Activated CD4-positive, alpha-beta T cell treated with anti-CD3 and anti-CD28 coated beads for 4 hours (primary cell): ENCODE data around the gene PPFIA3.
A peak's percentile ranks its signal among the peaks of the same experiment; 100 is the strongest.
"Not testable (repeated sequence)": the region's sequence is repeated elsewhere in the genome, so short reads cannot be mapped to it uniquely, and the experiment has no call there.

Source experiments
- DNase-seq, 2 donors: peaks; one replicate each; pipeline ENCODE4 v3.0.0-alpha.2; 2020

Gene PPFIA3

DNA sequence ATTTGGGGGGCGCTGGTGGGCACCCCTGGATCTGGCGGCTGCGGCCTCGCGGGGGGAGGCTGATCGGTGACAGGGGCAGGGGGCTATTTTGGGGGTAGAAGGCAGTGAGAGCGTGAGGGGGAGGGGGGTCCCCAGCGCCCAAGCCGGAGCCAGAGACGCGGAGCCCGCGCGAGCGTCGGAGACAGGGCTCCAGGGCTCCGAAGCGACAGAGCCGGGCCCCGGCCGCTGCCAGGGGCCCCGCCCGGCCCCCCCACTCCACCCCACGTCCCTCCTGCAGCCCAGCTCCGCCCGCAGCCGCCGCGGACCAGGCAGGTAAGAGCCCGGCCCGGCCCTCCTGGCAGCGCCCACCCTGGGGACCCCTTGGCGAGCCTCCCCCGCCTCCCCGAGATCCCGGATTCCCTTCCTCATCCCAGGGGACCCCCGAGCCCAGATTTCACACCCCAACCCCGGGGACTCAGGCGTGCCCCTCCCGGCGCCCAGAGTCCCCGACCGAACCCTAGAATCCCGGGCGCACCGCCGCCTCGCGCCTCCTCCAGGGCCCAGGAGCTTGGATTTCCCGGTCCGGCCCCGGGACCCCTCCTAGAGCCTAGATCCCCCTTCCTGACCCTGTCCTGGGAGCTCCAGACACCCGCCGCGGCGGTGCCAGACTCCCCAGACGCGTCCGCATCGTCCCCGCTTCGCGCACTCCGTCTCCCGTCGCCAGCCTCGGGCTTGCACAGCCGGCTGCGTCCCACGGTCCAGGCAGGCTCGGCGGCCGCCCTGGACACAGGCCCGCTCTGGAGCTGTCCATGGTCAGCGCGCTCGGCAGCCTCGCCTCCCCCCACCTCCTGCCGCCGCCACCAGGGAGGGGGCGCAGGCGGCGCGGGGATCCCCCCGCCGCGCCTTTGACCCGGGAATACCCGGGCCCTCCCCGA is at the start of gene PPFIA3:
Gene PPFIA3, plus strand, starts transcription at position 134 of the 914 bp plus-strand sequence. CDS start 8,330 bp downstream, outside the sequence.
- DNase-seq: no peak

DNA sequence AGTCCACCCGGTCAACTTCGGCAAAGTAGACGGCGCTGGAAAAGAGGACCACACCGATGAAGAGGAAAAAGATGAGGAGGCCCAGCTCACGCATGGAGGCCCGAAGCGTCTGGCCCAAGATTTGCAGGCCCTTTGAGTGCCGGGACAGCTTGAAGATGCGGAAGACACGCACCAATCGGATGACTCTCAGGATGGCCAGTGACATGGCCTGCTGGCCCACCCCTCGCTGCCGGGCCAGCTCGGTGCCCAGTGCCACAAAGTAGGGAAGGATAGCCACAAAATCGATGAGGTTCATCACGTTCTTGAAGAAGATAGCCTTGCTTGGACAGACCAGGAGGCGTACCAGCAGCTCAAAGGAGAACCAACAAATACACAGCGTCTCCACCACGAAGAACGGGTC is 48.9 kb upstream of the PPFIA3 start:
- no peak for DNase-seq

- DNase-seq: peak; percentile 26 to 33
Observed at GRCh38 chr19:49071860-49072547, 47.3 kb upstream of the PPFIA3 start.

- no peak for DNase-seq
Observed at GRCh38 chr19:49073514-49074378, 45.6 kb upstream of the PPFIA3 start.

DNA sequence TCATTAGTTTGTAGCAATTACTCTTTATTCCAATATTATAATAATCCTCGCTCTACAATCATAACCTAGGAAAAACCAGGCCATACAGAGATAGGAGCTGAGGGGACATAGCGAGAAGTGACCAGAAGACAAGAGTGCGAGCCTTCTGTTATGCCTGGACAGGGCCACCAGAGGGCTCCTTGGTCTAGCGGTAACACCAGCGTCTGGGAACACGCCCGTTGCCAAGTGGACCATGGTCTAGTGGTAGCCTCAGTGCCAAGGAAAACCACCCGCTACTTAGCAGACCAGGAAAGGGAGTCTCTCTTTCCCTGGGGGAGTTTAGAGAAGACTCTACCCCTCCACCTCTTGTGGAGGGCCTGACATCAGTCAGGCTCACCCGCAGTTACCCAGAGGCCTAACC is 44.5 kb upstream of the PPFIA3 start:
- not testable (repeated sequence) for DNase-seq

DNA sequence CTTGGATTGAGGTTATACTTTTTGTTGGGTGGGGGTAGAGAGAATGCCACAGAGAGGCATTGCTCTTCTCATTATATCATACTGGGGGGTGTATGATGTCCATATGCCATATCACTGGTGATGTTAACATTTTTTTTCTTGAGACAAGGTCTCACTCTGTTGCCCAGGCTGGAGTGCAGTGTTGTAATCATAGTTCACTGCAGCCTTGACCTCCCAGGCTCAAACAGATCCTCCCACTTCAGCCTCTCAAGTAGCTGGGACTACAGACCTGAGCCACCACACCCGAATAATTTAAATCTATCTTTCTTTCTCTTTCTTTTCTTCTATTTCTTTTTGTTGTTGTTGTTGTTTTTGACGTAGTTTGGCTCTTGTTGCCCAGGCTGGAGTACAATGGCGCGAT is 39.0 kb upstream of the PPFIA3 start:
- DNase-seq: no peak

DNA sequence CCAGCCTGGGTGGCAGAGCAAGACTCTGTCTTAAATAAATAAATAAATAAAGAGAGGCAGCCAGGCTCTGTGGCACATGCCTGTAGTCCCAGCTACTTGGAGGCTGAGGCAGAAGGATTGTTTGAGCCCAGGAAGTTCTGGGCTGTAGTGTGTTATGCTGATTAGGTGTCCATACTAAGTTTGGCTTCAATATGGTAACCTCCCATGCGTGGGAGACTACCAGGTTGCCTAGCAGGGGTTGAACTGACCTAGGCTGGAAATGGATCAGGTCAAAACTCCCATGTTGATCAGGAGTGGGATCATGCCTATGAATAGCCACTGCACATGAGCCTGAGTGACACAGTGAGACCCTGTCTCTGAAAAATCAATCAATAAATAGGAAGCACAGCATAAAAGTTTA is 38.1 kb upstream of the PPFIA3 start:
- DNase-seq: no peak

DNA sequence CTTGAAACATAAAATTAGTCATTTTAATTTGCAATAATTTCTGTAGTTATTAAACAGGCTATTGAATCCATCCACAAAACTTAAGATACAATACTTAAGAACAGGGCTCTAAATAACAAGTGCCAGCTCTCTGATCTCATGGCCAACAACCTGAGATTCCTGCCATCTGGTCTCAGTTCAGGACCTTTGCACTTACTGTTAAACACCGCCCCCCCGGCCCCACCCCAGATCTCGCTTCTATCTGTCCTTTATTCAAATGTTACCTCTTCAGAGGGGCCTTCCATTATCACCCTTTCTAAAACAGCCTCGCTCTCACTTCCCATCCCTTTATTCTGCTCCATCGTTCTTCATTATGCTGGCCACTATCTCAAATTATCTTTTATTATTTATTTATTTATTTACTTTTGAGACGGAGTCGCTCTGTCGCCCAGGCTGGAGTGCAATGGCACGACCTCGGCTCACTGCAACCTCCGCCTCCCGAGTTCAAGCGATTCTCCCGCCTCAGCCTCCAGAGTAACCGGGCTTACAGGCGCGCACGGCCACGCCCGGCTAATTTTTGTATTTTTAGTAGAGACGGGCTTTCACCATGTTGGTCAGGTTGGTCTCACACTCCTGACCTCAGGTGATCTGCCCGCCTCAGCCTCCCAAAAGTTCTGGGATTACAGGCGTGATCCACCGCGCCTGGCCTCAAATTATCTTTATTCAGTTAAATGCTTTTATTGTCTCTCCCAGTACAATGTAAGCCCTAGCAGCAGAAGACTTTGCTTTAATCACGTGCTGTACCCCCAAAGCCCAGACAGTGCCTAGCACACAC is 34.9 kb upstream of the PPFIA3 start:
- DNase-seq: no peak

GRCh38 chr19:49085020-49085867 is 34.1 kb upstream of the PPFIA3 start, which contains the start of gene SNRNP70:
Gene SNRNP70, plus strand, starts transcription at chr19:49085451. Its CDS starts 964 bp downstream, at chr19:49086415.
- DNase-seq: peak; percentile 97 to 99

DNA sequence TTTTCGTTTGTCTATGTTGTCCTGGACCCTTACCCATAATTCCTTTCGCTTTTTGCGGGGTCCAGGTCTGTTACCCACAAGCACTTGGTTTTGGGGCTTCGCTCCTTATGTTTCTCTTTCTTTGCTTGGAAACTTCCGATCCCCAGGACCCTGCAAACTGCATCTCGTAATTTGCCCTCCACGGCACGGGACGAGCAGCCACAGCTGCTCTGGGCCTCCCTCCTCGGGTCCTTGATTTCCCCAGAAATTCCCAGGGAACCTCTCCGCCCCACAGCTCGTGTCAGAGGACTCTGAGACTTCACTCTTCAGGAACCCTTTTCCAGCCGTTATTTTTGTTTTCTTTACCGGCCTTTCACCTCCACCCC is 33.5 kb upstream of the PPFIA3 start:
- no peak for DNase-seq

- DNase-seq: no peak
Observed at GRCh38 chr19:49086296-49086695, 33.0 kb upstream of the PPFIA3 start.

GRCh38 chr19:49091391-49092038 is 27.8 kb upstream of the PPFIA3 start:
- DNase-seq: no peak

DNA sequence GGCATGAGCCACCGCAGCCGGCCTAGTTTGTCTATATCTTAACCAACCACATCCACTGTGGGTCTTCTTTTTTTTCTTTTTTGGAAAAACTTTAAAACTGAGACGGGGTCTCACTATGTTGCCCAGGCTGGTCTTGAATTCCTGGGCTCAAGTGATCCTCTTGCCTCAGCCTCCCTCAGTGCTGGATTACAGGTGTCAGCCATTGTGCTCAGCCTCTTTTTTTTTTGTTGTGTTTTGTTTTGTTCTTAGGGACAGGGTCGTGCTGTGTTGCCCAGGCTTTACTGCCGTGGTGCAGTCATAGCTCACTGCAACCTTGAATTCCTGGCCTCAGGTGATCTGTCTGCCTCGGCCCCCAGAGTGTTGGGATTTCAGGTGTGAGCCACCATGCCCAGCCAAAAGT is 26.7 kb upstream of the PPFIA3 start:
- no peak for DNase-seq

DNA sequence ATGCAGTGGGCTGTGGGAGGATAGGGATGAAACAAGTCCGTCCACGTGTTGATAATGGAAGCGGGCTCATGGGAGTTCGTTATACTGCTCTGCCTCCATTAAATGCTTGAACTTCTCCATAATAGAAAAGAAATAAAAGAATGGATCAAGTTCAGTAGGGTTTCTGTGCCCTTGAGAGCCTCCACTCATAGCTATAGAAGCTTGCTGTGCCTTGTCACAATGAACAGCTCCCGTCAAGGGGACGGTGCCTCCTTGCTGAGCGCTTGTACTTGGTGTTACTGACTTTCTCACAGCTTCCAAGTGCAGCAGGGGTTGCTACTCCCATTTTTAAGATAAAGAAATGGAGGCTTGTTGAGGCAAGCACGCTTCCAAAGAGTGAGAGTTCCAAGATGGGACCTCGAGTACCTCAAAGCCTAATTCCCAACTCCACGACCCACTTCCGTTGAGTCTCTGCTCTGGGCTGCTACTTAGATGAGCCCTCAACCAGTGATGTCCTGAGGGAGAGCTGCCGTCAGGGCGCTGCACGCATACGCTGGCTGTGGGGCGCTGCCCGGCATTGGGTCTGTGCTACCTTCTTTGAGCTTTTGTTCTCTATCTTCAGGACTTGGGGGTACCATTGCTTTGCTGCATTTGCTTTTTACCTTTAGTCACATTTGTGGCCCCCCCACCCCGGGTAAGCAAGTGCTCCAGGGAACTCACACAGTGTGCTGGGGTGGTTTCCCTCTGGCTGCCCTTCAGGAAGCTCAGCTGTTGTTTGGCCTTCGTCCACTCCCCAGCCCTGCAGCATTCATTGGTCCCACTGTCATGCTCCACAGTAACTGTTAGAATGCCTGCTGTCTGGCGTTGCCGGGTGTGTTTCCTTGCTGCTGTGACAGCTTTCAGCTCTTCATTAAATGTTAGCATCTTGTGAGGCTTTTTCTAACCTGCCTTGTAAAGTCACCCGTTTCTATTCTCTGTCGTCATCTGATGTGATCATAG is 24.6 kb upstream of the PPFIA3 start:
- no peak for DNase-seq

DNA sequence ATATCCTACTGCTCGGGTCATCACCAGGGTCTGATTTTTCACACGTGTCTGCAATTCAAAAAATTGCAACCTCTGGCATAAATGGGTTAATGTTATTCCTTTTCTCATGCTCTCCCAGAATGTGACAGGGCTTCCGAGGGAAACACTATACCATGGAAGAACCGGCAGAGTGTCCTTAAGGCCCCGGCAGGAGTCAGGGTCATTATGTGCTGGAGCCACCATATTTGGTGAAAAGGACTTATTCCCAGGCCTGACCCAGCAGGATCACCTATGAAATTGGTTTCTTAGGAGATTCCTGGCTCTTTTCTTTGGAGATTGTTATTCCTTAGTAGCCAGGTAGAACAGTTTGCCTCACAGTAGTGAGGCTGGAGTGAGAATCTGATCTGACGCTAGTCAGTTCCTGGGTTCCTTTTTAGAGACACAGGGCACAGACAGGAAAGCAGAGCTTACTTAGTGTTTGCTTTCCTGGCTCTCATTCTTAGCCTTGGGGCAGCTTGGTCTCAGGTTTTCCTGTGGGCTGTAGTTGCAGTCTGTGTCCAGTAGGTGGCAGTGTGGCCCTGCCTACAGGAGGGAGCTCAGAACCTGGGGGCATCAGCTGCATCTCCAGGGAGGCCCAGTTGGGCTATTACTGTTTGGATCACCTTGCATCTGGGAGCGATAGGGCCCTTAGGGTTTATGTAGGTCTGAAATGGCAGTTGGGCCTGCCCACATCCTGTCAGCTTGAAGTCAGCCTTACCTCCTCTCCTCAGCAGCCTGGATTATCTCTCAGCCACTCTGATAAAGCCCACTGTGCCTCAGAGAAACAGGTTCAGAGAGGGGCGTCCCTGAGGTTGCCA is 21.7 kb upstream of the PPFIA3 start:
- peak; percentile 58 to 76 for DNase-seq

DNA sequence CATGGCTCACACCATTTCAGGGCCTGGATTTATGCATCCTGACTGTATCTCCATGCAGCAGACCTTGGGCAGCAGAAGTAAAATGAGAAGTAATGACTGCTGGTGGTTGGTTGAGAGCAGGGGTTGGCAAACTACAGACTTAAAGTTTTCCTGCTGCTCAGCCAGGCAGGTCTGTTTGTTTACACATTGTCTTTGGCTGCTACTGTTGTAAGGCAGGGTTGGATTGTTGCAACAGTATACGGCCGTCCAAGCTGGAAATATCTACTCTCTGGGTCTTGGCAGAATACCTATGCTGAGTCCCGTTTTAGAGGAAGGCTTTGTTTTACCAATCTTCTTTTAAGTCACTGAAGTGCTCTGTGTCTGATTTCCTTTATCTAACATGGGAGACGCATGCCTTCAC is 20.5 kb upstream of the PPFIA3 start:
- DNase-seq: no peak

DNA sequence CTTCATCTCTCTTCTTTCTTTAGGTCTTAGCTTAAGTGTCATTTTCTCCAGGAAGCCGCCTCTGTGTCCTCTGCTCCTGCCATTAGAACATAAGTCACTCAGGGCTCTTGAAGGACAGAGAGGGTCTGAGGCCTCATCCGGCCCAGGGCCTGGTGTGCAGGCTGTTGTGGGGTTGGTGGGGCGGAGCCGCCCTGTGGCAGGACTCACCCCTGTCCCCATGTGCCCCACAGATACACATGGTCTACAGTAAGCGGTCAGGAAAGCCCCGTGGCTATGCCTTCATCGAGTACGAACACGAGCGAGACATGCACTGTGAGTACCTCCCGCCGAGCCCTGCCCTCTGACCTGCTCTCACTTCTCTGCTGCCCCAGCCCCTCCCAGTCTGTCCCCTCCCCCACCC is 18.2 kb upstream of the PPFIA3 start:
- DNase-seq: no peak

DNA sequence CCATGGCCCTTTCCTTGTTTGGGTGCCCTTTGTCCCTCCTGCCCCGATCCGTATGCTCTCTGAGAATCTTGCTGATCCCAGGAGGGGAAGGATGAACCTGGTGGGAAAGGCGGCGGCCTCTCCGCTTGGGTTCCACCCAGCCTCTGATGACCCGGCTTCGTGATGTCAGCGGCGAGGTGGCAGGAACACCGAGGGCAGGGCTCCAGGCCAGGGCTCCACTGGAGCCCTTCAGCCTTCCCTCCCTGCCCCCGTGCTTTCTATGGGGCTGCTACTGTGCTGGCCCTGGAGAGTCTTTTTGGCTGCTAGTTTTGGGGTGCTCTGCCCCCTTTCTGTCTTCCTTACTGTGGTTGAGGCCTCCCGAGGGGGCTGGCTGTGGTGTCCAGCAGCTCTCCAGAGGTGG is 17.0 kb upstream of the PPFIA3 start:
- DNase-seq: no peak
